ENCODE data around the gene PROC.

GRCh38 chr2:127408807-127409099 is 9.5 kb upstream of the PROC start:
- TF ChIP-seq POLR2AphosphoS5 (IDR thresholded peaks at IDR 0.05; ENCODE audit: borderline replicate concordance, low read depth, low read length) (no peak), EZH2 (IDR thresholded peaks at IDR 0.05) (no peak), FOXP2 (optimal IDR thresholded peaks at IDR 0.05; ENCODE audit: control extremely low read depth, extremely low read length, insufficient read depth) (no peak)
